ENCODE results near the gene ATP5F1D.

The ATP5F1D gene

GRCh38 chr19:1293782-1294604 lies 52.4 kb downstream of the ATP5F1D start:
- DNase-seq (ENCODE audit: low read depth in 2 of 2): no peak

Data from stimulated activated CD8-positive, alpha-beta memory T cell treated with anti-CD3 and anti-CD28 coated beads, Interleukin-7, amount 100 ng/mL, for 1 hour (primary cell).